ENCODE data around the gene STK24. TPM values are rescaled to one million over a fixed set of nuclear protein-coding genes. Genes with fewer than 3 reads are reported as not detected.
A peak's percentile ranks its signal among the peaks of the same experiment; 100 is the strongest.

STK24 gene
- total RNA-seq, 1 donor from 2014 or later = 19.8 TPM

DNA sequence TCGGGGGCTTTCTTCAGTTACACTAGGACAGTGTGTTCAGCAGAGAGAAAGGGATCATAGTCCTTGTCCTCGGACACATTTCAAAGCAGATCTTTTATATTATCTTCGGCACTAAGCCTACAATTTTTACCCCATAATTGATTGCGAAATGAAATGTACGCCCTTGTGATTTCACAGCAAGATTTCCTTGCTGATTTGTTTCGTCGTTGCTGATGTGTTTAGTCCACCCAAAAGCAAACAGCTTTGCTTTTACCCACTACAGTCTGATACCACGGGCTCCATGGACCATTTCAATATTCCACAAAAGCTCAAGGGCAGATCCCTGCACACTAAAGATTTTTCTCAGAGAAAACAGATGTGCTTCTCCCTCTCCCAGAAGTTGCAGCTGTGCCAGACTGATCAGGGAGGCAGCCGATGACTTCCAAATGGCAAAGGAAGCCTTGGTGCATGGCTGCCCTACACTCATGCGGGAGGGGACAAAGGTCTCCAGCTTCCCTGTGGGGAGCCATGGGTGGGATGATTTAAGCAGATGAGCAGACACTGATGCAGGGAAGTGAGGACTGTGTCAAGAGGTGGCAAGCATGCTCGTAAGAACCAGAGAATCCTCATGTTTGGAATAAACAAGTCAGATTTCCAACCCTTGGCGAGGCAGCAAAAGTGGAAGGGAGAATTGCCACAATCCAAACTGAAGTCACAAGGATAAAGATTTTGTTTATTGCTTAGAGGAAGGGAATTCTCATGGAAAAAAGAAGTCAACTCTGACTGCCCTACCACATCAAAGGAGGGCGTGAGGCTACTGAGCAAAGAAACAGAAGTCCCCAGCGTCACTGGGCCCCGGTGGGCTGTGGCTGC is 81.1 kb downstream of the STK24 start:
- no peaks in the 10 kb centered on the region for H3K9me3 ChIP-seq (ENCODE audit: control insufficient read depth in 3 of 3, low read length in 3 of 3)
- peak overlapping the region in 1 of 3 donors; percentile 37 for H3K9ac ChIP-seq (ENCODE audit: low read depth in 1 of 3, low read length in 3 of 3)
- no peaks in the 10 kb centered on the region for H3K27me3 ChIP-seq (ENCODE audit: control insufficient read depth in 3 of 3, insufficient read depth in 3 of 3, low read length in 3 of 3)
- peaks cover 21 to 36% (median 32%) of the 10 kb centered on the region in 3 donors for H3K4me1 ChIP-seq (ENCODE audit: control insufficient read depth in 3 of 3, insufficient read depth in 3 of 3, low read length in 3 of 3)
- peak overlapping the region in 2 of 3 donors; percentile 18 to 42 for H3K4me3 ChIP-seq (ENCODE audit: low read length in 3 of 3)
- peaks cover 0 to 6% (median 3%) of the 10 kb centered on the region in 3 donors for H3K36me3 ChIP-seq (ENCODE audit: control insufficient read depth in 3 of 3, insufficient read depth in 3 of 3, low read length in 3 of 3)
- H3K27ac ChIP-seq (ENCODE audit: low read depth, low read length) = peak overlapping the region; percentile 64

DNA sequence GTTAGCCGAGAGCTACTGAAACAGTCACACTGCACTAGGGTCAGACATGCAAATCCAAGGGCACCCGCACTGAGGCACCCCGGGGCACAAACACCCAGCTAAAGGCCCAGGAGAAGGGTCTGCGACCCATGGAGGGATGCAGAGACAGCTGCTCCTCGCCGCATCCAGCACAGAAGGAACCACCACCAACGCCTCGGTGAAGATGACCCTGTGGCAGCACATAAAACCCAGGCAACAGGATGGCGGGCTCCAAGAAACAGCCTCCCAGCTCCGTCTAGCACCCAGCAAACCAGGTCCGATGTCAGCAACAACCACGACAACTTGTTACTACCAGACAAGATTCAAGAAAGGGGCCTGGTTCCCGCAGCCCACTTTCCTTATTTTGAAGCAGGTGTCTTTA is 82.1 kb downstream of the STK24 start:
- H3K4me1 ChIP-seq (ENCODE audit: control insufficient read depth in 3 of 3, insufficient read depth in 3 of 3, low read length in 3 of 3) = peaks cover 30 to 44% (median 38%) of the 10 kb centered on the region in 3 donors
- H3K27ac ChIP-seq (ENCODE audit: low read depth, low read length) = no peak overlapping the region
- H3K9me3 ChIP-seq (ENCODE audit: control insufficient read depth in 3 of 3, low read length in 3 of 3) = no peaks in the 10 kb centered on the region
- no peak overlapping the region for H3K9ac ChIP-seq (ENCODE audit: low read depth in 1 of 3, low read length in 3 of 3)
- no peak overlapping the region for H3K4me3 ChIP-seq (ENCODE audit: low read length in 3 of 3)
- H3K27me3 ChIP-seq (ENCODE audit: control insufficient read depth in 3 of 3, insufficient read depth in 3 of 3, low read length in 3 of 3) = no peaks in the 10 kb centered on the region
- peaks cover 0 to 6% (median 3%) of the 10 kb centered on the region in 3 donors for H3K36me3 ChIP-seq (ENCODE audit: control insufficient read depth in 3 of 3, insufficient read depth in 3 of 3, low read length in 3 of 3)

DNA sequence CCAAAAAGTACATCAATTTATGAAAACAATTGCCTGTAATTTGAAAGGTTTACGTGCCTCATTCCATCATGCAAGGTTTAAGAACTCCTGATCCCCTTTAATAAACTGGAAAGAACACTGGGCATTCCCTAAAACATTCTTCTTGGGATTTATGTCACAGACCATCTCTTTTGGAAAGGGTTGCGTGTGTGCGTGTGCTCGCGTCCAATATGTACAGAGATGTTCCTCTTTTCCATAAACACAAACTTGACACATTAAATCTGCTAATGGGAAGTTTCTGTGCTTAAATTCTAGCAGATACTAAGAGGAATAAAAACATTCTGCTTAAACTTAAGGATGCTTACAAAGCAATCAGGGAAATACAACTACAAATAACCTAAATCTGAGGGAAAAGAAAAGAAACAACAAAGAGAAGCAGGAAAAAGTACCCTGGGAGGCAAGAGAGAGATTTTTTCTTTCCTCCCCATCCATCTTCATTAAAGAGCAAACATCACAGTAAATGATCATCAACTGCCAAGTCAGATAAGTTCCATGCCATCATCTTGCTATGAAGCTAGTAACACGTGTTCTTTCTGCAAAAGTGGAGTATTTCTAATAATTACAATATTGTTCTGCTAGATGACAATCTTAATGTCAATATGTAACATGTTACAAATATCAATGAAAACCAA is 83.7 kb downstream of the STK24 start:
- peaks cover 0 to 3% (median 1%) of the 10 kb centered on the region in 3 donors for H3K36me3 ChIP-seq (ENCODE audit: control insufficient read depth in 3 of 3, insufficient read depth in 3 of 3, low read length in 3 of 3)

DNA sequence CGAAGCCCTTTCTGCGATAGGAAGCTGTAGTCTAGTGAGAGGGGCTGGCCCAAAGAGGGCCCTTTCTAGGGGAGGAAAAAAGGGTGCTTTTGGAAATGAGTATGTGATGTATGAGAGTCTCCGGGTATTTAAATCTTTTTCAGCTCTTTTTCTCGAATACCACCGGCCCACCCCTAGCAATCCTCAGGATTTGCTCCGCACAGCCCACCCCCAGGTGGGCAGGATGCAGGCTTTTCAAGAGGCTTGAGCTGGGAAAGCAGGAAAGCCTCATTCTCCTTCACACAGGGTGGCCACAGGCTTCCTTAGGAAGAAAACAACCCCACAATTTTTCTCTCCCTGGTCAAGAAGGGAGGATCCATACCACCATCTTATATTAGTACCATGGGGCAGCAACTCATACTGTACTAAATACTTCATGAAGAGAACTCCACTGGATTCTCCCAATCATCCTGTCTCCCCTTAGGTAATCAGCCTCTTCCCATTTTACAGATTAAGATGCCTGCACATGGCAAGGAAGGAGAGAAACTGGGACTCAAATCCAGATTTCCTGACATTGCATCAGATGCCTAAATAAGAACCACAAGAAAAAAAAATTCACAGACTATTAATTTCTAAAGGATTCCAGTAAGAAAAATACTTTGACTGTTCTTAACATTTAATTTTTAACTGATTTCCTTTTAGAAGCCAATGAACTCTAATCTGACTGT is 84.4 kb downstream of the STK24 start:
- Histone ChIP-seq H3K9me3 (ENCODE audit: control insufficient read depth in 3 of 3, low read length in 3 of 3) (no peaks in the 10 kb centered on the region), H3K4me1 (ENCODE audit: control insufficient read depth in 3 of 3, insufficient read depth in 3 of 3, low read length in 3 of 3) (peaks cover 34 to 55% (median 52%) of the 10 kb centered on the region in 3 donors), H3K4me3 (ENCODE audit: low read length in 3 of 3) (no peak overlapping the region), H3K36me3 (ENCODE audit: control insufficient read depth in 3 of 3, insufficient read depth in 3 of 3, low read length in 3 of 3) (peaks cover 0 to 3% (median 1%) of the 10 kb centered on the region in 3 donors), H3K9ac (ENCODE audit: low read depth in 1 of 3, low read length in 3 of 3) (no peak overlapping the region), H3K27me3 (ENCODE audit: control insufficient read depth in 3 of 3, insufficient read depth in 3 of 3, low read length in 3 of 3) (no peaks in the 10 kb centered on the region), H3K27ac (ENCODE audit: low read depth, low read length) (no peak overlapping the region)

More for the DNA sequence above, 83.7 kb downstream of the STK24 start:
- peaks cover 34 to 53% (median 51%) of the 10 kb centered on the region in 3 donors for H3K4me1 ChIP-seq (ENCODE audit: control insufficient read depth in 3 of 3, insufficient read depth in 3 of 3, low read length in 3 of 3)
- H3K9ac ChIP-seq (ENCODE audit: low read depth in 1 of 3, low read length in 3 of 3) = no peak overlapping the region
- no peaks in the 10 kb centered on the region for H3K9me3 ChIP-seq (ENCODE audit: control insufficient read depth in 3 of 3, low read length in 3 of 3)
- H3K27me3 ChIP-seq (ENCODE audit: control insufficient read depth in 3 of 3, insufficient read depth in 3 of 3, low read length in 3 of 3) = no peaks in the 10 kb centered on the region
- H3K27ac ChIP-seq (ENCODE audit: low read depth, low read length) = no peak overlapping the region
- no peak overlapping the region for H3K4me3 ChIP-seq (ENCODE audit: low read length in 3 of 3)

DNA sequence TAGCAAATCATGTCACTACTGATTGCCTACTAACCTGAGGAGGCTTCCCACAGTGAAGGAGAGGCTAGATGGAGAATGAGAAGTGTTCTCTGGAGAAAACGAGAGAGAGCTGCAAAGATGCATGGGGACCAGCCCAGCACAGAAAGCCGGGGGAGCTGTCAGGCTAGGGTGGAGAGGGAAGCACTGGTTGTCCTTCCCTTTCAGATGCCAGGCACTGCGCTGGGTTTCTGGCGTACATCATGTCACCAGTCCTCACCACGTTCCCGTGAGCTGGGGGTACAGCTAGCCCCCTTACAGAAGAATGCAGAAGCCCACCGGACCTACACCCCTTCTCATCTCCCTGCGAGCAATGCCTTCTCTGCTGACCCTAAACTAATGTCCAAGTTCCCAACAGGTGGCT is 86.0 kb downstream of the STK24 start:
- Histone ChIP-seq H3K27me3 (ENCODE audit: control insufficient read depth in 3 of 3, insufficient read depth in 3 of 3, low read length in 3 of 3) (no peaks in the 10 kb centered on the region), H3K27ac (ENCODE audit: low read depth, low read length) (no peak overlapping the region), H3K4me3 (ENCODE audit: low read length in 3 of 3) (no peak overlapping the region), H3K4me1 (ENCODE audit: control insufficient read depth in 3 of 3, insufficient read depth in 3 of 3, low read length in 3 of 3) (peaks cover 28 to 51% (median 39%) of the 10 kb centered on the region in 3 donors), H3K9me3 (ENCODE audit: control insufficient read depth in 3 of 3, low read length in 3 of 3) (no peaks in the 10 kb centered on the region), H3K36me3 (ENCODE audit: control insufficient read depth in 3 of 3, insufficient read depth in 3 of 3, low read length in 3 of 3) (peaks cover 0 to 1% (median 0%) of the 10 kb centered on the region in 3 donors), H3K9ac (ENCODE audit: low read depth in 1 of 3, low read length in 3 of 3) (peak overlapping the region in 1 of 3 donors; percentile 54)

DNA sequence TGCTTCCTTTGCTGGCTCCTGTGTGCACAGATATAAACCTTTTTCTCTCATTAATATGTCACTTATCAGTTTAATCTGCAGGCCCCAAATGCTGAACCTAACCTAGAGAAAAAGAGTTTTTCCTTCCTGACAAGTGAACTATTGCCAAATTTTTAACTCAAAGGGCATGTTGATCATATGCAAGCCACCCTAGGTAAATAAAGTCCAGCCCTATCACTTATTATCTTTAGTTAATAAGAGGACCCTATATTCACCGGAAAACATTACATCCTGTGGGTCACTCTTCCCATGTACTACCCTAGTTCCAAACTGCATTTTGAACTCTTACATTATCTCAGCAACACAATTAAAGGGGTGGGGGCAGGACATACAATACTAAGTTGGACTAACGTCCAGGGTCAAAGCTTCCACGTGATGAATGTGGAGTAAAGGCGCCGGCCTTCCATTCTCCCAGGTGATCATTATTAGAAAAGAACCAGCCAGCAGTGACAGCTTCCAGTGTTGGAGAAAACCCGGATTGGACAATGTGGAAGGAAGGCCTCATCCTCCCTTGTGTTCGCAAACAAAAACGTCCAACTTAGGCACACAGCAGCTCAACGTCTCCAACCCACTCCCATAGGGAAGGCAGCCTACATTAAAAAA is 86.6 kb downstream of the STK24 start:
- Histone ChIP-seq H3K27me3 (ENCODE audit: control insufficient read depth in 3 of 3, insufficient read depth in 3 of 3, low read length in 3 of 3) (no peaks in the 10 kb centered on the region), H3K4me1 (ENCODE audit: control insufficient read depth in 3 of 3, insufficient read depth in 3 of 3, low read length in 3 of 3) (peaks cover 28 to 52% (median 38%) of the 10 kb centered on the region in 3 donors), H3K36me3 (ENCODE audit: control insufficient read depth in 3 of 3, insufficient read depth in 3 of 3, low read length in 3 of 3) (peaks cover 0 to 1% (median 0%) of the 10 kb centered on the region in 3 donors), H3K27ac (ENCODE audit: low read depth, low read length) (no peak overlapping the region), H3K4me3 (ENCODE audit: low read length in 3 of 3) (no peak overlapping the region), H3K9ac (ENCODE audit: low read depth in 1 of 3, low read length in 3 of 3) (peak overlapping the region in 1 of 3 donors; percentile 40), H3K9me3 (ENCODE audit: control insufficient read depth in 3 of 3, low read length in 3 of 3) (no peaks in the 10 kb centered on the region)

DNA sequence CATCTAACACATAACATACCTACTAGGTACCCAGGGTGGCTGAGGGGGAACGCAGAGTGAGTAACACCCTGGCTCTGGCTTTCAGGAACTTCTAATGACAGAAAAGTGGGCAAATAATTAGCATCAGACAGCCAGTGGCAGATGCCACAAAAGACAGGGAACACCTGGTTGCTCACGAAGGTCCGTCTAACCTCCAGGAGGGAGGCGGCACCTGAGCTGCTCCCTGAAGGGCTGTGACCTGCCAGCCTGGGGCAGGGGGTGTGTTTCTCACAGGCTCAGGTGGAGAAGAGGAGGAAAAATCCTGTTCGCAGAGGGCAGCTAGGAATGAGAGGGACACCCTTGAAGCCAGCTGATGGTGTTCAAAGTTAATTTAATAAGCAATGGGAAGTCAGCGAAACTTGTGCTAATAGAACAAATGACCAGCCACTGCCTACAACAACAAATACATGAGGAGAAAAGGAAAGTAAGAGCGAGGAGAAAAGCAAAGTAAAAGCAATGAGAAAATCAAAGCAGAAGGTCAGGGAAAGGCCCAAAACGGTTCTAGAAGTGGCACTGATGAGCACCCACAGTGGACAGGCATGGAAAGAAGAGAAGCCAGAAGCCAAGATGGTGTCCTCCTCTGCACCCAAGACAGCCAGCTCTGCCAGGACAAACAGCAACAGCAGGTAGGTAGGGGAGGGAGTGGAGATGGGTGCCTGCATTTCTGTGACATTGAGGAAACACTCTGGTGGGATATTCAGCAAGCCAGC is 87.3 kb downstream of the STK24 start:
- no peaks in the 10 kb centered on the region for H3K9me3 ChIP-seq (ENCODE audit: control insufficient read depth in 3 of 3, low read length in 3 of 3)
- no peak overlapping the region for H3K27ac ChIP-seq (ENCODE audit: low read depth, low read length)
- H3K36me3 ChIP-seq (ENCODE audit: control insufficient read depth in 3 of 3, insufficient read depth in 3 of 3, low read length in 3 of 3) = peaks cover 0 to 1% (median 0%) of the 10 kb centered on the region in 3 donors
- peaks cover 32 to 56% (median 38%) of the 10 kb centered on the region in 3 donors for H3K4me1 ChIP-seq (ENCODE audit: control insufficient read depth in 3 of 3, insufficient read depth in 3 of 3, low read length in 3 of 3)
- no peak overlapping the region for H3K4me3 ChIP-seq (ENCODE audit: low read length in 3 of 3)
- peak overlapping the region in 1 of 3 donors; percentile 40 for H3K9ac ChIP-seq (ENCODE audit: low read depth in 1 of 3, low read length in 3 of 3)
- H3K27me3 ChIP-seq (ENCODE audit: control insufficient read depth in 3 of 3, insufficient read depth in 3 of 3, low read length in 3 of 3) = no peaks in the 10 kb centered on the region

DNA sequence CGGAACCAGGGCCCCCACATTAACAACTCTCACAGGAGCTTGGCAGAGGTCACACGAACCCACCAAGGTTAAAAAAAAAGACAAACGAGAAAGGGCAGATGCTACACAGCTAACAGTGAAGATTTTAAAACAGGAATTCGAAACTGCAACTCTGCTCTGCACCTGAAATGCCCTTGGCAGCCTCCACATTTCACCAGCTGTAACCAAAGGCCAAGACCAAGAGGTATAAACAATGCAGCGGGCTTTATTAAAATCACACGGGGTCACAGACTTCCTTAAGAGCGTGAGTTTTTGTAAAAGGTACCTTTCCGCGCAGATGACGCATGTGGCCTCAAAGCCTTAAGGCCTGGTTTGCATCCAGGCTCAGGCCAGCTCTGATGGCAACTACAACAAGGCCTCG is 88.2 kb downstream of the STK24 start:
- Histone ChIP-seq H3K36me3 (ENCODE audit: control insufficient read depth in 3 of 3, insufficient read depth in 3 of 3, low read length in 3 of 3) (peaks cover 0 to 1% (median 0%) of the 10 kb centered on the region in 3 donors), H3K4me1 (ENCODE audit: control insufficient read depth in 3 of 3, insufficient read depth in 3 of 3, low read length in 3 of 3) (peaks cover 40 to 64% (median 47%) of the 10 kb centered on the region in 3 donors), H3K4me3 (ENCODE audit: low read length in 3 of 3) (no peak overlapping the region), H3K9me3 (ENCODE audit: control insufficient read depth in 3 of 3, low read length in 3 of 3) (no peaks in the 10 kb centered on the region), H3K27me3 (ENCODE audit: control insufficient read depth in 3 of 3, insufficient read depth in 3 of 3, low read length in 3 of 3) (no peaks in the 10 kb centered on the region), H3K27ac (ENCODE audit: low read depth, low read length) (no peak overlapping the region), H3K9ac (ENCODE audit: low read depth in 1 of 3, low read length in 3 of 3) (no peak overlapping the region)

DNA sequence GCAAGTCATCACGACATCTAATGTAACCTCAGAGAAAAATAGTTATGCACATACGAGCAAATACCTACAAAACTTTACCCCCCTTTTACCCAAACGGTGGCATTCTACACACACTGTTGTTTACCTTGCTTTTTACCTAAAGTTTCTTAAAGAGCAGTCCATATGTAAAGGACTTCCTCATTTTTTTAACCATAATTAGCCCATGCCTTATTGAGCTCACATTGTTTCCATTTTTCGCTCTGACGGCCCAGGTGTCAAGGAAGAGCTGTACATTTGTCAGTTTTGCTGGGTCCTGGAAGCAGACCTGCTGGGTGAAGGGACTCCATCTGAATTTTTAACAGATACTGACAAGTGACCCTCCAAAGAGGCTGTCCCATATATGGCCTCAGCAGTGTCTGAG is 89.4 kb downstream of the STK24 start:
- Histone ChIP-seq H3K27ac (ENCODE audit: low read depth, low read length) (no peak overlapping the region), H3K4me1 (ENCODE audit: control insufficient read depth in 3 of 3, insufficient read depth in 3 of 3, low read length in 3 of 3) (peaks cover 52 to 76% (median 57%) of the 10 kb centered on the region in 3 donors), H3K9me3 (ENCODE audit: control insufficient read depth in 3 of 3, low read length in 3 of 3) (no peaks in the 10 kb centered on the region), H3K9ac (ENCODE audit: low read depth in 1 of 3, low read length in 3 of 3) (no peak overlapping the region), H3K36me3 (ENCODE audit: control insufficient read depth in 3 of 3, insufficient read depth in 3 of 3, low read length in 3 of 3) (peaks cover 0 to 1% (median 0%) of the 10 kb centered on the region in 3 donors), H3K27me3 (ENCODE audit: control insufficient read depth in 3 of 3, insufficient read depth in 3 of 3, low read length in 3 of 3) (no peaks in the 10 kb centered on the region), H3K4me3 (ENCODE audit: low read length in 3 of 3) (no peak overlapping the region)
